ENCODE data around the gene SIRT3.
A peak's percentile ranks its signal among the peaks of the same experiment; 100 is the strongest.

Gene SIRT3

GRCh38 chr11:270451-271318, 34.5 kb upstream of the SIRT3 start:
- TF ChIP-seq GLIS3 (CRISPR knock-in tag; IDR thresholded peaks at IDR 0.05) (no peak), ZNF8 (CRISPR knock-in tag; IDR thresholded peaks at IDR 0.05) (no peak), RARB (CRISPR knock-in tag; IDR thresholded peaks at IDR 0.05) (no peak), POU6F1 (CRISPR knock-in tag; IDR thresholded peaks at IDR 0.05; ENCODE audit: borderline replicate concordance, low read depth) (no peak), OSR1 (CRISPR knock-in tag; IDR thresholded peaks at IDR 0.05) (no peak), PPARA (CRISPR knock-in tag; IDR thresholded peaks at IDR 0.05; ENCODE audit: borderline replicate concordance) (no peak), BACH2 (CRISPR knock-in tag; IDR thresholded peaks at IDR 0.05; ENCODE audit: borderline replicate concordance) (no peak), CREB5 (CRISPR knock-in tag; IDR thresholded peaks at IDR 0.05; ENCODE audit: low read depth) (no peak), ZNF70 (CRISPR knock-in tag; IDR thresholded peaks at IDR 0.05) (no peak), ZFP3 (CRISPR knock-in tag; IDR thresholded peaks at IDR 0.05) (no peak), ZFP30 (CRISPR knock-in tag; IDR thresholded peaks at IDR 0.05) (no peak)

GRCh38 chr11:269146-269890, 33.2 kb upstream of the SIRT3 start:
- ATAC-seq, result peak; percentile 6; the same call in 1 of the 3 replicates
- TF ChIP-seq ZNF565 (CRISPR knock-in tag; conservative IDR thresholded peaks at IDR 0.05; ENCODE audit: low read depth), result no peak
- TF ChIP-seq ZC3H10 (CRISPR knock-in tag; IDR thresholded peaks at IDR 0.05), result no peak
- TF ChIP-seq, protein P1, sequence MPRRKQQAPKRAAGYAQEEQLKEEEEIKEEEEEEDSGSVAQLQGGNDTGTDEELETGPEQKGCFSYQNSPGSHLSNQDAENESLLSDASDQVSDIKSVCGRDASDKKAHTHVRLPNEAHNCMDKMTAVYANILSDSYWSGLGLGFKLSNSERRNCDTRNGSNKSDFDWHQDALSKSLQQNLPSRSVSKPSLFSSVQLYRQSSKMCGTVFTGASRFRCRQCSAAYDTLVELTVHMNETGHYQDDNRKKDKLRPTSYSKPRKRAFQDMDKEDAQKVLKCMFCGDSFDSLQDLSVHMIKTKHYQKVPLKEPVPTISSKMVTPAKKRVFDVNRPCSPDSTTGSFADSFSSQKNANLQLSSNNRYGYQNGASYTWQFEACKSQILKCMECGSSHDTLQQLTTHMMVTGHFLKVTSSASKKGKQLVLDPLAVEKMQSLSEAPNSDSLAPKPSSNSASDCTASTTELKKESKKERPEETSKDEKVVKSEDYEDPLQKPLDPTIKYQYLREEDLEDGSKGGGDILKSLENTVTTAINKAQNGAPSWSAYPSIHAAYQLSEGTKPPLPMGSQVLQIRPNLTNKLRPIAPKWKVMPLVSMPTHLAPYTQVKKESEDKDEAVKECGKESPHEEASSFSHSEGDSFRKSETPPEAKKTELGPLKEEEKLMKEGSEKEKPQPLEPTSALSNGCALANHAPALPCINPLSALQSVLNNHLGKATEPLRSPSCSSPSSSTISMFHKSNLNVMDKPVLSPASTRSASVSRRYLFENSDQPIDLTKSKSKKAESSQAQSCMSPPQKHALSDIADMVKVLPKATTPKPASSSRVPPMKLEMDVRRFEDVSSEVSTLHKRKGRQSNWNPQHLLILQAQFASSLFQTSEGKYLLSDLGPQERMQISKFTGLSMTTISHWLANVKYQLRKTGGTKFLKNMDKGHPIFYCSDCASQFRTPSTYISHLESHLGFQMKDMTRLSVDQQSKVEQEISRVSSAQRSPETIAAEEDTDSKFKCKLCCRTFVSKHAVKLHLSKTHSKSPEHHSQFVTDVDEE (CRISPR knock-in tag; IDR thresholded peaks at IDR 0.05), result no peak
- no peak for TF ChIP-seq TOX (CRISPR knock-in tag; IDR thresholded peaks at IDR 0.05; ENCODE audit: borderline replicate concordance)
- TF ChIP-seq ZNF8 (CRISPR knock-in tag; IDR thresholded peaks at IDR 0.05), result no peak
- no peak for TF ChIP-seq CREB5 (CRISPR knock-in tag; IDR thresholded peaks at IDR 0.05; ENCODE audit: low read depth)
- TF ChIP-seq PATZ1 (CRISPR knock-in tag; IDR thresholded peaks at IDR 0.05; ENCODE audit: borderline replicate concordance), result no peak
- TF ChIP-seq ESRRG (CRISPR knock-in tag; IDR thresholded peaks at IDR 0.05), result no peak
- no peak for TF ChIP-seq CSDC2 (CRISPR knock-in tag; IDR thresholded peaks at IDR 0.05)
- no peak for TF ChIP-seq ISL1 (CRISPR knock-in tag; IDR thresholded peaks at IDR 0.05)
- no peak for TF ChIP-seq BACH2 (CRISPR knock-in tag; IDR thresholded peaks at IDR 0.05; ENCODE audit: borderline replicate concordance)
- TF ChIP-seq OSR1 (CRISPR knock-in tag; IDR thresholded peaks at IDR 0.05), result no peak
- no peak for TF ChIP-seq TCF4 (CRISPR knock-in tag; IDR thresholded peaks at IDR 0.05; ENCODE audit: borderline replicate concordance)
- TF ChIP-seq ZFP30 (CRISPR knock-in tag; IDR thresholded peaks at IDR 0.05), result no peak
- no peak for TF ChIP-seq CSRNP3 (CRISPR knock-in tag; IDR thresholded peaks at IDR 0.05)
- TF ChIP-seq ARNTL (CRISPR knock-in tag; IDR thresholded peaks at IDR 0.05; ENCODE audit: borderline replicate concordance, low read depth), result no peak
- TF ChIP-seq ZNF70 (CRISPR knock-in tag; IDR thresholded peaks at IDR 0.05), result no peak

More at GRCh38 chr11:270451-271318, 34.5 kb upstream of the SIRT3 start:
- ATAC-seq, result no peak

DNA sequence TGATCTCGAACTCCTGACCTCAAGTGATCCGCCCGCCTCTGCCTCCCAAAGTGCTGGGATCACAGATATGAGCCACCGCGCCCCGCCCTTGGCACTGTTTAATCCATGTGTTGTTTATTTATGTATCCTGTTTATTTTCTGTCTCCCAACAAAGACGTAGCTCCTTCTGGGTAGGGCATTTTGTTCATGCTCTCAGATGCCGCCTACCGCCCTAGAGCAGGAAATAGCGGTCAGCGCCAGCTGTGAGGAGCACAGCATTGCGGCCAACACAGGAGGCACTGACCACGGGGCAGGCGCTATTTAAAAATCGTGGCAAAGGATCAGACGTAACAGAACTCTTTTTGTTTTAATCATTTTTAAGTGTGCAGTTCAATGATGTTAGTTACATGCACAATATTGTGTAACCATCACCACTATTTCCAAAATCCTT, 32.6 kb upstream of the SIRT3 start:
- peak; percentile 90 for ATAC-seq

Data from SK-N-SH treated with all-trans-retinoic acid at 6 μM for 48 hours (cell line).